Measurements from ENCODE around the gene SRMS. TPM values are rescaled to one million over a fixed set of nuclear protein-coding genes. Genes with fewer than 3 reads are reported as not detected.
"Not testable (repeated sequence)": the region's sequence is repeated elsewhere in the genome, so short reads cannot be mapped to it uniquely, and the experiment has no call there.

Gene SRMS
- total RNA-seq, 1 donor from 2014 or later = not detected

DNA sequence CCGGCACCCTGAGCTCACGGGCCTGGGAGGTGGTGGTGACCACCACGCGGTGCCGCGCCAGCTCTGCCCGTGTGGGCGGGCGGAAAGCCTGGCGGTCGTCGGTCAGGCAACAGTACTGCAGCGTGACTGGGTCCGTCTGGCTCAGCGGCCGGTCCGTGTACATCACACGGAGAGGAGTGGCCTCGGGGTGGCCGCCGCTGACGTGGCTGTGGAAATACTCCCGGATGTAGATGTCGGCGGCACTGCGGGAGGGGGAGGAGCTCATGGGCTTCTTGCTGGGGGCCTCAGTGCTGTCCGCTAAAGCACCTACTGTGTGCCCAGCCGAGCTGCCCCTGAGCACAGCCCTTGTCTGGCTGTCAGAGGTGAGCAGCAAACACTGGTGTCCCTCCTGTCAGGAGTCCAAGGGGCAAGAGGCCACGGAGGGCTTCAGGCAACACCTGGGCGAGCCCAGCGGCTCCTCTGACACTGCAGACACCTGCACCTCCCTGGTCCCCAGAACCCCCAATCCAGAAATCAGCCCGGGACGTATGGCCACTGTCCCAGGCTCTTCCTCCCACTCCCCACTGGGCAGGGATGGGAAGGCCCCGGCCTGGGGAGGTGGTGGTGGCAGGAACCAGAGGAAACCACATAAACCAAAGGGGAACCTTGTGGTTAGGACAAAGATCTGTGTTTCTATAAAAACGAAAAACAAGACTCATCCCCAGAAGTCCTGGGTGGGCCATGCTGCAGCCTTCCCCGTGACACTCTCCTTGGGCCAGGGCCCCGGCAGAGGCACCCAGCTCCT is 20.0 kb upstream of the SRMS start:
- peak; percentile 91 for DNase-seq (ENCODE audit: low spot score)
- intact Hi-C loops (cut with DNase I) = no loop called here

- intact Hi-C loops (cut with DNase I) = no loop called here
Observed at GRCh38 chr20:63567136-63567385, 19.5 kb upstream of the SRMS start.

GRCh38 chr20:63566395-63567135 is 19.0 kb upstream of the SRMS start:
- DNase-seq (ENCODE audit: low spot score) = no peak
- intact Hi-C loops (cut with DNase I) = no loop called here

More at GRCh38 chr20:63567136-63567385, 19.5 kb upstream of the SRMS start:
- DNase-seq (ENCODE audit: low spot score) = no peak

GRCh38 chr20:63565699-63566335 is 18.3 kb upstream of the SRMS start:
- no peak for DNase-seq (ENCODE audit: low spot score)
- intact Hi-C loops (cut with DNase I) = no loop called here

GRCh38 chr20:63565021-63565698 is 17.6 kb upstream of the SRMS start:
- intact Hi-C loops (cut with DNase I) = no loop called here
- no peak for DNase-seq (ENCODE audit: low spot score)

- no peak for DNase-seq (ENCODE audit: low spot score)
- intact Hi-C loops (cut with DNase I) = no loop called here
Observed at GRCh38 chr20:63564036-63564810, 16.7 kb upstream of the SRMS start.

- DNase-seq (ENCODE audit: low spot score) = no peak
- intact Hi-C loops (cut with DNase I) = no loop called here
Observed at GRCh38 chr20:63563225-63563935, 15.8 kb upstream of the SRMS start.

GRCh38 chr20:63562461-63563224 is 15.1 kb upstream of the SRMS start:
- intact Hi-C loops (cut with DNase I) = no loop called here
- DNase-seq (ENCODE audit: low spot score) = no peak

DNA sequence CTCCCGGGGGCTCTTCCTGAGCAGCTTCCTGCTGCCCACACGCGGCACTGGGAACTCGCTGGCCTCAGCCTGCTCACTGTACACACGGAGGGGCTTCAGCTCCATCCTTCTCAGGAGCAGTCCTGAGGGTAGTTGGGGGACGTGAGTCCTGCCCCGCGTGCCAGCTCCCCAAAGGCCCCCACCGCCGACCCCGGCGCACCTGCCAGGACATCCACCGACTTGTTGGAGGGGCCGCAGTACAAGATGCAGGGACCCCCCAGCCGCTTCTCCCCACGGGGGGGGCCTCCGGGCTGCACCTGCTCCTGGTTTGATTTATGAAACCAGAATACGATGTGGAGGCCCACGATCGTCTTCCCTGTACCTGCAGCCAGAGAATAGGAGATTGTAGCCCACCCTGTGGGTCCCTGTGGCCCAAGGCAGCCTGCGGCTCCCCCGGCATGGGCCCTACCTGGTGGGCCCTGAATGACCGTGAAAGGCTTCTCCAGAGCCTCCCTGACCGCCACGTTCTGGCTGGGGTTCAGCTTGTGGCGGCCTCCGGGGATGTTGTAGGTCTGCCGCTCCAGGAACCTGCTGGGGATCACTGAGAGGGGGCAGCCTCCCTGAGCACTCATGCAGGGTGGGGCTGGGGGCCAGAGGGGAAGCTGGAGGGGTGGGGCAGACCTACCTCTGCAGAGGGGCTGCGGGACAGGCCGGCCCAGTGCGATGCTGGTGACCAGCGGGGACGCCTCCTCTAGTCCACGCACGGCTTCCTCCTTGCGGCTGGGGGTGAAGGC is 14.3 kb upstream of the SRMS start:
- no peak for DNase-seq (ENCODE audit: low spot score)
- intact Hi-C loops (cut with DNase I) = no loop called here

- intact Hi-C loops (cut with DNase I) = no loop called here
- no peak for DNase-seq (ENCODE audit: low spot score)
Observed at GRCh38 chr20:63560856-63561609, 13.5 kb upstream of the SRMS start.

- intact Hi-C loops (cut with DNase I) = no loop called here
- DNase-seq (ENCODE audit: low spot score) = no peak
Observed at GRCh38 chr20:63560333-63560805, 12.8 kb upstream of the SRMS start.

- DNase-seq (ENCODE audit: low spot score); intact Hi-C loops (cut with DNase I): not testable (repeated sequence)
Observed at GRCh38 chr20:63559485-63560332, 12.2 kb upstream of the SRMS start.

DNA sequence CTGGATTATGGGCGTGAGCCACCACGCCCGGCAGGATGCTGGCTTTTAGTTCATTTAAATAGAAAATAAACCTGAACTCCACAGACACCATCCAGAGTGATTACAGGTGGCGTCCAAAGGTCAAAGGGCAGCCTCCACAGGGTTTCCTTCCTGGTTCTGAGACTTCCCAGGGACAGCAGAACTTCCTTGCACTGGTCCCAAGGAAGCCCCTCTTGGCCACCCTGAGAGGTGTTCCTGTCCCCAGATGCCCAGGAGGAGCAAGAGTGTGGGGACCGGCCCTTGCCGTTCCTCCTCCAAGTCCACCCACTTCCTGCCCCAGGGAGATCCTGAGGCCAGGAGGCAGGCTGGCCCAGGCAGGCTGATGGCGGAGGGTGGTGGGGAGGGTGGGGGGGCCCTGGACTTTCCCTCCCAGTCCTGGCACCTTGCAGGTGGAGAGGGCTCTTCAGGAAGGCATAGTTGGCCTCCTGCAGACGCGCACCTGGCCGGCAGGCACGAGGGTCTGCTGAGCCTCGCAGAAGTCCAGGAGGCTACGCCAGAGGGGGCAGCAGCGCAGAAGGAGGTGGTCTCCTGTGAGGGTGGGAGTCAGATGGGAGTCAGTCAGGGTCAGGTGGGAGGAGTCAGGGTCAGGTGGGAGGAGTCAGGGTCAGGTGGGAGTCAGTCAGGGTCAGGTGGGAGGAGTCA is 11.4 kb upstream of the SRMS start:
- intact Hi-C loops (cut with DNase I) = no loop called here
- no peak for DNase-seq (ENCODE audit: low spot score)

GRCh38 chr20:63557481-63557891 is 9.9 kb upstream of the SRMS start:
- intact Hi-C loops (cut with DNase I) = no loop called here
- no peak for DNase-seq (ENCODE audit: low spot score)

GRCh38 chr20:63556873-63557478 is 9.4 kb upstream of the SRMS start:
- no peak for DNase-seq (ENCODE audit: low spot score)
- intact Hi-C loops (cut with DNase I) = no loop called here
